ENCODE data around the gene FOXN4. TPM values are rescaled to one million over a fixed set of nuclear protein-coding genes. Genes with fewer than 3 reads are reported as not detected.

The FOXN4 gene
- total RNA-seq, 2 experiments from 2014 or later, result not detected

- CTCF ChIA-PET, result interaction anchor here (1.3 kb wide), 1 partner anchor 16 kb away, joined by 3 read pairs; no protein-coding TSS in a partner anchor
- intact Hi-C loops (cut with micrococcal nuclease), result no loop called here
- no peak for ATAC-seq
Measured at GRCh38 chr12:109286652-109287051, 22.4 kb downstream of the FOXN4 start.

DNA sequence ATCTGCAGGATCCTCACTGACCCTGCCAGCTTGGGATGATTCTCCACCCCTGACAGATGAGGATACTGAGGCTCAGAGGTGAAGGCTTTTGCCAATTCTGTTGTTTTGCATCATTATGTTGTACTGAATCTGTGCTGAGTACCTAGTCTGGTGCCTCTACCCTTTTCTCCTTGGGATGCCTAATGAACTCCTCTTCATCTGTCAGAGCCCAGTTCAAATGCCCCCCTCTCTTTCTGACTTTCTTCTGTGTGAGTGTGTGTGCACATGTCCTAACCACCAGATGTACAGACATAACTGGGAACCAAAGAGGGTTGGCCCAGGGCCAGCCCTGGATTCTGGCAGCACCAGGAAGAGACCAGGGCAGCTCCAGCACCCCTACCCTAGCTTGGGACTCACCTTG lies 22.8 kb downstream of the FOXN4 start:
- no peaks in the 10 kb centered on the region for H3K9me3 Mint-ChIP-seq
- no peak overlapping the region for H3K27ac Mint-ChIP-seq
- intact Hi-C loops (cut with micrococcal nuclease), result no loop called here
- DNase-seq (no peak), ATAC-seq (no peak)
- ChIA-PET POLR2A (no interaction called here), CTCF (interaction anchor here (1.3 kb wide), 1 partner anchor 16 kb away, joined by 3 read pairs; no protein-coding TSS in a partner anchor)
- no peaks in the 10 kb centered on the region for H3K36me3 Mint-ChIP-seq (ENCODE audit: low read depth)
- no peak overlapping the region for H3K4me3 Mint-ChIP-seq
- H3K4me1 Mint-ChIP-seq (ENCODE audit: low read depth), result no peaks in the 10 kb centered on the region
- no peaks in the 10 kb centered on the region for H3K27me3 Mint-ChIP-seq
- TF ChIP-seq CTCF (IDR thresholded peaks at IDR 0.05), result no peak

More at GRCh38 chr12:109286652-109287051, 22.4 kb downstream of the FOXN4 start:
- POLR2A ChIA-PET, result no interaction called here
- no peak for TF ChIP-seq CTCF (IDR thresholded peaks at IDR 0.05)
- Mint-ChIP-seq H3K4me3 (no peak overlapping the region), H3K27me3 (peaks cover 3% of the 10 kb centered on the region), H3K9me3 (no peaks in the 10 kb centered on the region), H3K4me1 (ENCODE audit: low read depth) (no peaks in the 10 kb centered on the region), H3K27ac (no peak overlapping the region), H3K36me3 (ENCODE audit: low read depth) (no peaks in the 10 kb centered on the region)
- DNase-seq, result no peak

- Mint-ChIP-seq H3K4me1 (ENCODE audit: low read depth) (no peaks in the 10 kb centered on the region), H3K4me3 (no peak overlapping the region), H3K36me3 (ENCODE audit: low read depth) (no peaks in the 10 kb centered on the region), H3K27me3 (no peaks in the 10 kb centered on the region), H3K9me3 (no peaks in the 10 kb centered on the region), H3K27ac (no peak overlapping the region)
- no peak for ATAC-seq
- no peak for TF ChIP-seq CTCF (IDR thresholded peaks at IDR 0.05)
- POLR2A ChIA-PET, result no interaction called here
- DNase-seq, result no peak
- CTCF ChIA-PET, result no interaction called here
- intact Hi-C loops (cut with micrococcal nuclease), result no loop called here
Measured at GRCh38 chr12:109284392-109284791, 24.7 kb downstream of the FOXN4 start.

- no peak for TF ChIP-seq CTCF (IDR thresholded peaks at IDR 0.05)
- CTCF ChIA-PET, result no interaction called here
- no peak overlapping the region for H3K27ac Mint-ChIP-seq
- H3K4me3 Mint-ChIP-seq, result no peak overlapping the region
- no peaks in the 10 kb centered on the region for H3K9me3 Mint-ChIP-seq
- no peaks in the 10 kb centered on the region for H3K4me1 Mint-ChIP-seq (ENCODE audit: low read depth)
- no peaks in the 10 kb centered on the region for H3K27me3 Mint-ChIP-seq
- POLR2A ChIA-PET, result no interaction called here
- DNase-seq (no peak), ATAC-seq (no peak)
- no peaks in the 10 kb centered on the region for H3K36me3 Mint-ChIP-seq (ENCODE audit: low read depth)
- intact Hi-C loops (cut with micrococcal nuclease), result no loop called here
Measured at GRCh38 chr12:109281452-109281851, 27.6 kb downstream of the FOXN4 start.

GRCh38 chr12:109279525-109279924 lies 29.6 kb downstream of the FOXN4 start:
- Mint-ChIP-seq H3K27ac (no peak overlapping the region), H3K4me3 (no peak overlapping the region), H3K27me3 (no peaks in the 10 kb centered on the region), H3K36me3 (ENCODE audit: low read depth) (no peaks in the 10 kb centered on the region), H3K4me1 (ENCODE audit: low read depth) (no peaks in the 10 kb centered on the region), H3K9me3 (no peaks in the 10 kb centered on the region)
- DNase-seq (no peak), ATAC-seq (no peak)
- intact Hi-C loops (cut with micrococcal nuclease), result no loop called here
- TF ChIP-seq CTCF (IDR thresholded peaks at IDR 0.05), result no peak
- POLR2A ChIA-PET, result no interaction called here
- CTCF ChIA-PET, result interaction anchor here (0.5 kb wide), 1 partner anchor 442 kb away, joined by 5 read pairs; no protein-coding TSS in a partner anchor

All from activated CD8-positive, alpha-beta T cell treated with anti-CD3 and anti-CD28 coated beads for 36 hours (primary cell).